GM19452 (cell line): ENCODE measurements around the gene TCF21.

Experiments
- ATAC-seq: cut with Tn5 transposase; IDR thresholded peaks from one replicate; pipeline ENCODE4 v1.9.1; 2021; ENCODE audit not compliant: unreplicated experiment

The TCF21 gene

DNA sequence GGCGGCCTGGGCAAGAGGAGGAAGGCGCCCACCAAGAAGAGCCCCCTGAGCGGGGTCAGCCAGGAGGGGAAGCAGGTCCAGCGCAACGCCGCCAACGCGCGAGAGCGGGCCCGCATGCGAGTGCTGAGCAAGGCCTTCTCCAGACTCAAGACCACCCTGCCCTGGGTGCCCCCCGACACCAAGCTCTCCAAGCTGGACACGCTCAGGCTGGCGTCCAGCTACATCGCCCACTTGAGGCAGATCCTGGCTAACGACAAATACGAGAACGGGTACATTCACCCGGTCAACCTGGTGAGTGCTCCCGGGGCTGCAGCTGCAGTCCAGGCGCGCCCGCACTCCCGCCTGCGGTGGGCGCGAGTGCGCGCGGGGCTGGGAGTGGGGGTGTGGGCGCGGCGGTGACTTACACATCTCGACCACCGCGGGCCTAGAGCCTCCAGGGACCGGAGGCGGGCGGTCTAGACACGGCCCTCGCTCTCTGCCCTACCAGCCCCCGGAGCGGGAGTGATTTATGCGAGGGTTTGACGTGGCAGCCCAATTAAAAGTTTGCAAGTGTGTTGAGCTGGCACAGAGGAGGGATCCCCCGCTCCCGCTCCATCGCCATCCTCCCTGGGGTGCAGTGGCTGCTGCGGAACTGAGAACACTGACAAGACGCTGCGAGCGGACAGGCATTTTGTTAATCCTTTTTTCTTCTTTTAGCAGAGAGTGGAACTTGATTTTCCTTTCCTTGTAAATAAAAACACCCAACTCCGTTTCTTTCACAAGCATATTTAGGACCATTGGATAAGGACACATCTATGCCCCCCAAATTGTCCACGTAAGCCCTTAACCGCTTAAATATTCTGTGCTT lies 867 bp downstream of the TCF21 start:
- ATAC-seq: no peak

DNA sequence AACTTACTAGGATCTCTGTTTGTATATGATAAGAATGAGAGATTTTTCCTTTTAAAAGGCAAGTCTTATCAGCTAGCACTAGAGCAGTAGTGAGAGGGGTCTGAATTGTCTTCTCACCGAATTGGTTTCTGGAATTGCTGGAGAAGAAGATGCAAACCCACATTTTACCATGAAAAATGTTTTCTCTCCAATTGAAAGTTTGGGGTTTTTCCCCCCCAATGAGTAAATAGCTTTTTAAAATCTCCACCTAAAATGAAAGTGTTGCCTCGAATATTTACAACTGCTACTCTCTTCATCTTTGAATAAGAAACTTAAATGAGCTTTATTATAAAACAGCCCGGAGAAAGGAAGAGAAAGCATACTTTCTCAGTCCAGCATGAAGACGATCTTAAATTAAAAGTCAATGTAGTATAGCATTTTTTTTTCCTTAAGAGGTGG lies 1.8 kb downstream of the TCF21 start:
- no peak for ATAC-seq

GRCh38 chr6:133891149-133891926 lies 2.4 kb downstream of the TCF21 start:
- no peak for ATAC-seq

DNA sequence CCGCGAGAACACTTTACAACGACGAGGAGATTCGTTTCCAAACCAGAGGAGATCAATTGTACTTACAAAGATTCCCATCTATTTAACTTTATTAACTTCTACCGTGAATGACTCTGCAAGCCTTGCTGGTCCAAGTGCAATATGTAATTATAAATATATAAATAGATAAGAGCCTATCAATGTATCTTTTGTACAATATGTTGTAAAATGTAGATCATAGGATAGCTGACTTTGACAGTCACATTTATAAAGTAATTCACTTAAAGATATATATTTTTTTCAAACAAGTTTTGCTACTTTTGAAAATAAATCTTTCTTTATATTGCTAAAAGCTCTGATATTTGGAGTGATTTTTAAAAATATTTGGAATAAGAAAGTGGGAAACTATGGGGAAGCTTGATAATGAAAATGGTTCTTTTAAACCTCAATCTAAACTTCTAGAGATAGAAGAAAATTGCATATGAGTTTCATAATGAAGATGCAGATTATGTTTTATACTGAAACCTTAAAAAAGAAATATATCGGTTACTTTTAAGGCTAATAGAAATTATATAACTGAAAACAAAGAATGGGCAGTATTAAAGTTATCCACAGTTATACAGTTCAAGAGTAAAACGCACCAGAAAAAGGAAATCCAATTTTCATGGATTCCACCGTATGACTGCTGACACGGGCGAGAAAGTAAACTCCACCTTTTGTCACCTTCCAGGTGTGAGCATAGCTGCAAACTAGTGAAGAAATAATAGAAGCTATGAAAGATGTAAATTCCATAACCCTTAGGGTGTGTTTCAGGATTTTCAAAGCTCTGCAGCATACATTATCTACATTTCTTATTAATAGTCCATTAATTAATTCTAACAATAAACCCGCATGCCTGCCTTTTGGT lies 3.3 kb downstream of the TCF21 start:
- ATAC-seq: no peak

GRCh38 chr6:133892813-133893691 lies 4.1 kb downstream of the TCF21 start:
- ATAC-seq: no peak

DNA sequence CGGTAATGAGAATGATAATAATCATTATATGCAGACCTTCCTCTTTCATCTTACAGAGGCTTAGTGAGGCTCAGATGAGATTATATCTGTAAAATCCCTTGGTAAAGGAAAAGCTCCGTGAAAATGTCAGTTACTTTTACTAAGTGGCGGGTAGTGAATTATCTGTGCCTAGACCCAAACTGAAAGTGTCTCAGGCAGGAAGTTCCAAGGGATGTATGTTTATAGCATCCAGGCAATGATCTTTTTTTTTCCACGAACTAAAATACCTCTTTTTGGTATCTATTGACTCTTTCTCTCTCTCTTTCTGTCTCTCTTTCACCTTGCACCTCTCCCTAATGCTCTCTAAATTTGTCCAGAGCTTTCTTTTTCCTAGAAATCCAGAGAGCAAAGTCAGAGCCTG lies 5.0 kb downstream of the TCF21 start:
- no peak for ATAC-seq

- ATAC-seq: no peak
Measured at GRCh38 chr6:133894369-133894768, 5.5 kb downstream of the TCF21 start.

DNA sequence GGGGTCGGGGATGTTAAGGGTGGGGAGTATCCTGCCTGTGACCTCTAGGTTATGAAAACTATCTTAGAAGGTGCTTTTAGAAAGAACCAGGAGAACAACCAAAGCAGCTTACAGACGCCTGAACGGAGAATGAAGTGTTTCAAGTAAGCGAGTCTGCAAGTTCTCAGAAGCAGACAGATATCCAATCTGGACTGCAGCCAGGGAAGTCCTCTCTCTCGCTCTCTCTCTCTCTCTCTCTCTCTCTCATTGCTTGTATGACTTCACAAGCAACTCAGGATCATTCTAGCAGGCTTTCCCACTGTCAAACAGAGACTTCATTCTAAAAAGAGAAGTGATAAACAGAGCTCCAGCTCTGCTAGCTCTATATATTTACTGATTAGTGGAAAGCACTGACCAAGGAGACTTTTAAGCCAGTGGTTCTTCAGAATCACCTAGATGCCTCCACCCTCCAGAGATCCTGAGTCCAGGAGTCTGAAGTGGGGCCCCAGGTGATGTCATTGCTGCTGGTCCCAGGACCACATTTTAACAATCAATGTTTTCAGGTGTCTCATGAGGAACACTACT lies 6.0 kb downstream of the TCF21 start:
- no peak for ATAC-seq

GRCh38 chr6:133895573-133896343 lies 6.8 kb downstream of the TCF21 start:
- ATAC-seq: no peak

DNA sequence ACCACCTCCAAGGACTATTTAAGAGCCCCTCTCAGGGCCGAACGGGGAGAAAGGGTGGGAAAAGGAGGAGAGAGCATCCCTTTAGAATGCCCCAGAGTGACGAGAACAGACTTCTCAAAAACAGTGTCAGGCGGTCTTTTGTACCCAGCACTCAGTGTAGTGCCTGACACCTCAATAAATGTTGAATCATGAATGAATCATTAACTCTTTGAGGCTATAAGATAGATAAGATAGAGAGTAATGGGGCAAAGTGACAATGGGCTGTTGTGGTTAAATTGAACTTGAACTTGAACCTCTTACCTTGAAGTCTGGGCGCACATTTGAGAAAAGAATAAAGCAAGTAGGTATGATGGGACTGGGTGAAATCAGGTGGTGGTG lies 7.4 kb downstream of the TCF21 start:
- ATAC-seq: no peak

- ATAC-seq: no peak
Measured at GRCh38 chr6:133898263-133898662, 9.3 kb downstream of the TCF21 start.

GRCh38 chr6:133899556-133899955 lies 10.6 kb downstream of the TCF21 start:
- ATAC-seq: no peak

GRCh38 chr6:133903855-133904254 lies 14.9 kb downstream of the TCF21 start:
- no peak for ATAC-seq

GRCh38 chr6:133906050-133906449 lies 17.1 kb downstream of the TCF21 start:
- no peak for ATAC-seq

- peak; percentile 81 for ATAC-seq
Measured at GRCh38 chr6:133916650-133917151, 27.8 kb downstream of the TCF21 start.

DNA sequence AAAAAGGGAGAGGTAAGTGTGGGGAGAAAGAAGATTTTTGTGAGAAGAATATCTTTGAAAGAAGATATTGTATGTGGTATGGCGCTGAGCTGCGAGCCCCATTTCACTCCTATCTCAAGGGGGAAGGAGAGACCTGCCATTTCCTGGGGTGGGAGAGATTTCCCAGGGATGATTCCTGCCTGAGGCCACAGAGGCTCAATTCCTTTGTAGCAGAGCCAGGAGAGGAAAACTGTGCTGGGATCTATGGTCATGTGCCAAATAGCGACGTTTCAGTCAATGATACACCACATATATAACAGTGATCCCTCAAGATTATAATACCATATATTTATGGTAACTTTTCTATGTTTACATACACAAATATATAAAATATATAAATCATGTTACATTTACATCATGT lies 28.9 kb downstream of the TCF21 start:
- ATAC-seq: no peak

- ATAC-seq: no peak
Measured at GRCh38 chr6:133918208-133918930, 29.5 kb downstream of the TCF21 start.

- ATAC-seq: no peak
Measured at GRCh38 chr6:133919362-133919761, 30.4 kb downstream of the TCF21 start.
